HG02642 (cell line): ENCODE data around the gene TRIM40.
A peak's percentile ranks its signal among the peaks of the same experiment; 100 is the strongest.

ENCODE experiments used
- ATAC-seq: cut with Tn5 transposase; IDR thresholded peaks from one replicate; pipeline ENCODE4 v1.9.1; 2021; ENCODE audit warnings: mild to moderate bottlenecking; ENCODE audit not compliant: unreplicated experiment, poor library complexity

Gene TRIM40

GRCh38 chr6:30135757-30136156 lies at the start of gene TRIM40:
TSS of gene TRIM40 (plus strand) at chr6:30136140. CDS start at chr6:30137037, 897 bp downstream.
- no peak for ATAC-seq

DNA sequence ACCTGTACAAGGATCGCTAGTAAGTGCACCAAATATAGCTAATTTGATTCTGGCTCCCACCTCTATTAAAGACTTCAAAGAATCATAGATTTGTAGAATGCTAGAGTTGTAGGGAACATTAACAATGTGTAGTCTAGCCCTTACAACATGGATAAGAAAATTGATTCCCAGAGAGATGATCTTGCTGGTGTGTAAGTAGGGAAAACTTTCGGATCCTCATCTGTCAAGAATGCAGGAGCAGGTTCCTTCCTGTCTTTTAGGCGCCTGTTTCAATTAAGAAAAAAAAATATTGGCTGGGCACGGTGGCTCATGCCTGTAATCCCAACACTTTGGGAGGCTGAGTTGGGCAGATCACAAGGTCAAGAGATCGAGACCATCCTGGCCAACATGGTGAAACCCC lies 48.1 kb upstream of the TRIM40 start:
- ATAC-seq, result no peak

DNA sequence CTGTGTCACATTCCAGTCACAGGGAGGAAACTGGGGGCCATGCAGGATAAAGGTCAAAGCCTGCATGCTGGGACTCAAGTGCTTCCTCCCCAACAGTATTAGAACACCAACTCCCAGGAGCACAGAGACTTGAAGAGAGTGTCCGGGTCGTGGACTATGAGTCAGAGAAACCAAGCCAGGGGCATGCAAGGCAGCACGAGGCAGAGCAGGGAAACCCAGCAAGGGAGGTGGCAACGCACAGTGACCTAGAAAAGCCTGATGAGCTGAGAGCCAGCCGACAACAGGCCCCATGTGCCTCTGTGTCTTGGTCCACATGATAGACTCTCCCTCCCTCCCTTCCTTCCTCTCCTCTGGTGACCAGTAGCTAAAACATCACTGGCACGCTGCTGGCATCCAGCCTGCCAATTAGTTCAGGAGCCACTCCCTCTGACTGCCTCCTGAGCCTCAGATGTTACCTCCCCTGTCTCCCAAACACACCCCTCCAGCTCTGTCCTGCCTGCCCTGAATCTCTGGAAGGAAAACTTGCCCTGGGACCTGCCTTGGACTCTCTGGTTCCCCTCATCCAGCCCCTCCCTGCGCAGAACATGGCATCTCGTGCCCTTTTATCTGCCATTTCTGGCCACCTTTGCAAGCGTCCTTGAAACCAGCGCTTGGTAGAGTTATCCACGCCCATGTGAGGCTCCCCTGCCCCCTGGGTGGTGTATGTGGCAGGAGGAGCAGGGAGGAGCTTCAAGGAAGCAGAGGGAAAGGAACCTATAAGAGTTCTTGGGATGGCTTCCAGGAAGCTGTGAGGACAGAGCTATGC lies 44.2 kb upstream of the TRIM40 start:
- ATAC-seq, result no peak

GRCh38 chr6:30092852-30093543 lies 42.9 kb upstream of the TRIM40 start:
- ATAC-seq, result no peak

- no peak for ATAC-seq
These were observed 41.8 kb upstream of the TRIM40 start for GRCh38 chr6:30093951-30094661.

DNA sequence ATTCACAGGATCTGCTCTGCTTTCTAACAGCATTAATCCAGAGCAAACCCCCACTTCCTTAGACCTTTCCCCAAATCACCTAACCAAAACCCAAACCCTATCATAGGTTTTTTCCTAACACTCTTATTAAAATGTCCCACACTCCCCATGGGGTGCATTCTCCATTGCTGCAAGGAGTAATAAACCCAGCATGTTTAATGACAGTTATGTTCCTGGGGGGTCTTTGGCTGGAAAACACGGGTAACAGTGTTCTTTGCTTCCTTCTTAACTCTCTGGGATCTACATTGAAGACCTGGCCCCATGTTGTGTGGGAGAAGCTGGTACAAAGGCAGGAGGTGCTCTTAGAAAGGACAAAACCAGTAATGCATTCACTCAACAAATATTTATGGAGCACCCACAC lies 39.1 kb upstream of the TRIM40 start:
- no peak for ATAC-seq

GRCh38 chr6:30097902-30098768 lies 37.8 kb upstream of the TRIM40 start:
- ATAC-seq, result no peak

- ATAC-seq, result no peak
These were observed 35.8 kb upstream of the TRIM40 start for GRCh38 chr6:30100154-30100553.

GRCh38 chr6:30100585-30101443 lies 35.1 kb upstream of the TRIM40 start:
- ATAC-seq, result no peak

DNA sequence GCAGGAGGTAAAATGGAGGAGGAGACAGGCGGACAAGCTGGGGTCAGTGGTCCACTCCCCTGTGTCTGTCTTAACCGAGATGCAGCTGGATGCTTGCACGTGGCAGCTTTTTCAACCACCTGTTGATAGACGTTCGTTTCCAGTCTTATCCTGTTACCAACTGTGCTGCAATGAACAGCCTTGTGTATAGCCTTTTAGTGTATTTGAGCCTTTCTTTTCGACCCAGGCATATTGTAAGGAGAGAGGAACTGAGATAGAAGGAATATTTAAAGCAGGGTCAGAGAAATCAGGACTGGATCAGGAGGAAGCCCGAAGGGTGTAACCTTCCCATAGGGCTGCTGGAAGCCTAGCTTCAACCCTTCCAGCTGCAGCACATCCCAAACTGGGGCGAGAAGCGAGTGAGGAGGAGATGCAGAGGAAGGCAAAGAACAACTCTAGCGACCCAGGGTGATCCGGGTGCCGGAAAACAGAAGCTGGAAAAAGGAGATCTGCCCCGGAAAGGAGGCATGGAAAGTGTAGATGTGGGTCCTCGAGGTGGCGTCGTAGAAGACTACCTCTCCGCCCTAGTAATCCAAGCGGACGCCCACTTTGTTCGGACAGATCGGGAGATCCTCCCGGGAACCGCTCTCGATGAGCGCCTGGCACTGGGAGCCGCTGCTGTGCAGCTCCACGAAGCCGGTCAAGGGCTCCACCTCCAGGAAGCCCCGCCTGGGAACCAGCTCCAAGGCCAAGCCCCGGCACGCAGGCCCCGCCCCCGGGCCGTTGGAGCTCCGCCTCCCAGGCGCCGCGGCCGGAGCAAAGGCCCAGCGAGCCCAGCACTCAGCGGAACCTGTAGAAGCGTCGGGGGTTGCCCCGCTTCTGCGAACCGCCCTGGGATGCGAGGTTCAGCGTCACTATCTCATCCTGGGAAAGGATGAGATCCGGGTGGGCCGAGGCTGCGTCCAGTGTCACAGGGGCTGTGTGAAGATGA lies 34.2 kb upstream of the TRIM40 start:
- ATAC-seq, result peak; percentile 59

DNA sequence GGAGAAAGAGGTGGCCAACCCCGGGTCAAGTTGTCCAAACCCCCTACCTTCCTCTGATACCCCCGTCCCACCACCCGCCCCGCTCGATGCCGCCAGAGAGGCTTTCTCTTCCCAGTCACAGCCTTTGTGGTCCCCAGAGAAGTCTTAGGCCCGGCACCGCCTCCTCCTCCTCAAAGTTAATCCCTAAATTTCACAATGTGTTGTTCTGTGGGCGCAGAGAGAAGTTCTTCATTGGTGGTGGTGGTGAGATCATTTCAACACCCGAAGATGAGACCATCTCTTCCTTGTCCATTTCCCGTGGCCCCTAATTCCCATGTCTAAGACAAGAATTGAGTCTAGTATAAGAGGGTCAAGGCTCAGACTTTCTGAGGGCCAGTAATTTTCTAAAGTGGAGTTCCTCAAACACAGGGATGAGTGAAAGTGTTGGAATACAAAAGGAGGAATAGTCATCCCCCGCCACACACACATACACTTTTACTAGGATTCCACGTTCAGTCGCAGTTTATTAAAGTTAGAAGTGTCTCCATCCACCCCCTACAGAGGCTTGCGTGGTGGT lies 33.4 kb upstream of the TRIM40 start:
- ATAC-seq, result no peak

GRCh38 chr6:30102970-30103871 lies 32.7 kb upstream of the TRIM40 start:
- peak; percentile 56 for ATAC-seq

DNA sequence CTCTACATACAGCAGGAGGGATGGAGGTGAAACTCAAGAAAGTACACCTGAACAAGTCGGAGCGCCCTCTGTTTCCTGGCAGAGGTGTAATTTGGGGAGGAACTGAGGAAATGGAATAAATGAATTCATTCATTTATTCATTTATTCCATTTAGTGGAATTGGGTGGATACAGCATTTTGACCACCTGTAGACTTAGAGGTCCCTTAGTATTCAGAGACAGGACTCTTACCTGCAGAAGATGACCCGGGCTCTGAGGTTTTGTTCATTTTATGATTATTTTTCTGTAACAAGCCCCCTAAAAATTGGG lies 32.1 kb upstream of the TRIM40 start:
- no peak for ATAC-seq

DNA sequence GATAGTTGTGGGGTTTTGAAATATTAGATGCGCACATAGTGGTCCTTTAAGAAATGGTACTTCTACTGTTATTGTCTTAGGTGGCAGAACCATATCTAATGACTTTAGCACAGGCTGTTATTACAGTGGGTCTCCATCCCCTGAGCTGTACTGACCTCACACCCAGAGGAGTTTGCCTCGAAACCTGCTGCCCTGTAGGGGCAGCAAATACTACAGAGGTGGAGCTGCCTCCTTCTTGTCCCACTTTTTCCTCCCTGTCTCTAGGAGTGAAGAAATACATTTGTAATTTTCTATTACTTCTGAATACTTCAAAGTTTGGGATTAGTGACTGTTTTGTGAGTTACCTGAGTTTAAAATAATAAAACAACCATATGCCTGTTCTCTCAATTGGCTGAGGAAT lies 31.3 kb upstream of the TRIM40 start:
- ATAC-seq, result no peak

- ATAC-seq, result no peak
These were observed 24.6 kb upstream of the TRIM40 start for GRCh38 chr6:30111266-30111856.

DNA sequence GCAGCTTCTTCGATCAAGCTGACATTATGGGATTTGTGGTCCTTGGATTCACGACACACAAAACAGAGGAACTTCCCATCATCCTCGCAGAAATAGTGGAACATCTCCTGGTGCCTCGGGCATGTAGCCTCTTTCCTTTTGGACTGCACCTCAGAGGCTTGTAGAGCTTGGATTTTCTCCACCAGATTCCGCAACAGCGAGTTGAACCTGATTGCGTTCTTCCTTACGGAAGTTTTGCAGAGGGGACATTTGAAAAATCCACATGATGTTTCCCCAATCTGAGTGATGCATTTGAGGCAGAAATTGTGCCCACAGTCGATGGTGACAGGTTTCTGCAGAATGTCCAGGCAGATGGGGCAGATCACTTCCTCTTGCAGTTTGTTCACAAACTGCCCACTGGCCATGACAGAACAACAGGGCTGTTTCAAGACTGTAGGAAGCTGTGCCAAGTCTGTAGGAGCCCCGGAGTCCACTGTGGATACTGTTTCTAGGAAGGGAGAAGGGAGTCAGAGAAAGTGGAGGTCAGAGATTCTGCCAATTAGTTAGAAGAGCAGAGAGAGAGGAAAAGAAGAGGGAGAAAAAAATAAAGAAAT lies 23.4 kb upstream of the TRIM40 start:
- no peak for ATAC-seq
